ENCODE data around the gene HLA-E. TPM values are rescaled to one million over a fixed set of nuclear protein-coding genes. Genes with fewer than 3 reads are reported as not detected.

Gene HLA-E
- total RNA-seq: 320 and 343 TPM in 2 replicates

DNA sequence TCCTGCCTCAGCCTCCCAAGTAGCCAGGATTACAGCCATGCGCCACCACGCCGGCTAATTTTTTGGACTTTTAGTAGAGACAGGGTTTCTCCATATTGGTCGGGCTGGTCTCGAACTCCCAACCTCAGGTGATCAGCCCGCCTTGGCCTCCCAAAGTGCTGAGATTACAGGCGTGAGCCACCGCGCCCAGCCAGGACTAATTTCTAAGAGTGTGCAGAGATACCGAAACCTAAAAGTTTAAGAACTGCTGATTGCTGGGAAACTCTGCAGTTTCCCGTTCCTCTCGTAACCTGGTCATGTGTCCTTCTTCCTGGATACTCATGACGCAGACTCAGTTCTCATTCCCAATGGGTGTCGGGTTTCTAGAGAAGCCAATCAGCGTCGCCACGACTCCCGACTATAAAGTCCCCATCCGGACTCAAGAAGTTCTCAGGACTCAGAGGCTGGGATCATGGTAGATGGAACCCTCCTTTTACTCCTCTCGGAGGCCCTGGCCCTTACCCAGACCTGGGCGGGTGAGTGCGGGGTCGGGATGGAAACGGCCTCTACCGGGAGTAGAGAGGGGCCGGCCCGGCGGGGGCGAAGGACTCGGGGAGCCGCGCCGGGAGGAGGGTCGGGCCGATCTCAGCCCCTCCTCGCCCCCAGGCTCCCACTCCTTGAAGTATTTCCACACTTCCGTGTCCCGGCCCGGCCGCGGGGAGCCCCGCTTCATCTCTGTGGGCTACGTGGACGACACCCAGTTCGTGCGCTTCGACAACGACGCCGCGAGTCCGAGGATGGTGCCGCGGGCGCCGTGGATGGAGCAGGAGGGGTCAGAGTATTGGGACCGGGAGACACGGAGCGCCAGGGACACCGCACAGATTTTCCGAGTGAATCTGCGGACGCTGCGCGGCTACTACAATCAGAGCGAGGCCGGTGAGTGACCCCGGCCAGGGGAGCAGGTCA lies at the start of gene HLA-E:
HLA-E (plus strand) TSS at position 429 of the 945 bp plus-strand sequence; CDS start at position 452, 23 bp downstream.
- H3K36me3 ChIP-seq (ENCODE audit: insufficient read depth, low read length): peaks cover 33% of the 10 kb centered on the region

DNA sequence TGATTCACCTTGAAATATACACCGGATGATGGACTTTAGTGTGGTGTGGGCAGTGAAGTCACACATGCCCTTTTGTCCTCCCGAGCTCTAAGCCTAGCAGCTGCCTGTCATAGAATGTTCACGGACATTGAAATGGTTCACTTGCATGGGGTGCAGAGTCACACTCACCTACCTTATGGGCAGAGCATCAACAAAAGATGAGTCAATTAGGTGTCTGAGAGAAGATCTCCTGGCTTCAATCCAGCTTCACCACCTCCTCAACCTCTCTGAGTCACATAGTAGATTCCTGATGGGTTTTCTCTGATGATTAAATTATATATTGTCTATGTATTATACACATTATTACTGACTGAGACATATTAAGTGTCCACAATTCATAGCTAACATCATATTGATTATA lies 48.1 kb upstream of the HLA-E start:
- Histone ChIP-seq H3K4me3 (ENCODE audit: insufficient read depth, low read length) (no peak overlapping the region), H3K79me2 (ENCODE audit: insufficient read depth, low read length) (no peaks in the 10 kb centered on the region), H3K9me3 (ENCODE audit: low read depth, low read length) (no peaks in the 10 kb centered on the region), H2AFZ (ENCODE audit: low read length) (no peak overlapping the region), H3K27ac (ENCODE audit: low read depth, low read length) (no peak overlapping the region), H4K20me1 (ENCODE audit: insufficient read depth, low read length) (no peaks in the 10 kb centered on the region), H3K4me2 (ENCODE audit: insufficient read depth, low read length) (no peak overlapping the region), H3K4me1 (ENCODE audit: insufficient read depth, low read length) (no peaks in the 10 kb centered on the region), H3K36me3 (ENCODE audit: insufficient read depth, low read length) (no peaks in the 10 kb centered on the region), H3K27me3 (ENCODE audit: insufficient read depth, low read length) (peaks cover 48% of the 10 kb centered on the region)
- DNase-seq (ENCODE audit: insufficient read length, low spot score, missing footprints): no peak
- no peak for TF ChIP-seq CTCF (IDR thresholded peaks at IDR 0.05; ENCODE audit: extremely low read depth, low read depth, low read length)

More for the DNA sequence above, at the start of gene HLA-E:
- Histone ChIP-seq H3K9me3 (ENCODE audit: low read depth, low read length) (no peaks in the 10 kb centered on the region), H2AFZ (ENCODE audit: low read length) (peak within 1 kb of the TSS; percentile 92), H3K4me1 (ENCODE audit: insufficient read depth, low read length) (peaks cover 12% of the 10 kb centered on the region), H3K27ac (ENCODE audit: low read depth, low read length) (peak within 1 kb of the TSS; percentile 82), H3K79me2 (ENCODE audit: insufficient read depth, low read length) (peaks cover 24% of the 10 kb centered on the region), H3K4me3 (ENCODE audit: insufficient read depth, low read length) (peak within 1 kb of the TSS; percentile 93), H4K20me1 (ENCODE audit: insufficient read depth, low read length) (peaks cover 26% of the 10 kb centered on the region), H3K4me2 (ENCODE audit: insufficient read depth, low read length) (peak within 1 kb of the TSS; percentile 98), H3K27me3 (ENCODE audit: insufficient read depth, low read length) (no peaks in the 10 kb centered on the region)
- TF ChIP-seq CTCF (IDR thresholded peaks at IDR 0.05; ENCODE audit: extremely low read depth, low read depth, low read length): no peak
- DNase-seq (ENCODE audit: insufficient read length, low spot score, missing footprints): peak; percentile 96

DNA sequence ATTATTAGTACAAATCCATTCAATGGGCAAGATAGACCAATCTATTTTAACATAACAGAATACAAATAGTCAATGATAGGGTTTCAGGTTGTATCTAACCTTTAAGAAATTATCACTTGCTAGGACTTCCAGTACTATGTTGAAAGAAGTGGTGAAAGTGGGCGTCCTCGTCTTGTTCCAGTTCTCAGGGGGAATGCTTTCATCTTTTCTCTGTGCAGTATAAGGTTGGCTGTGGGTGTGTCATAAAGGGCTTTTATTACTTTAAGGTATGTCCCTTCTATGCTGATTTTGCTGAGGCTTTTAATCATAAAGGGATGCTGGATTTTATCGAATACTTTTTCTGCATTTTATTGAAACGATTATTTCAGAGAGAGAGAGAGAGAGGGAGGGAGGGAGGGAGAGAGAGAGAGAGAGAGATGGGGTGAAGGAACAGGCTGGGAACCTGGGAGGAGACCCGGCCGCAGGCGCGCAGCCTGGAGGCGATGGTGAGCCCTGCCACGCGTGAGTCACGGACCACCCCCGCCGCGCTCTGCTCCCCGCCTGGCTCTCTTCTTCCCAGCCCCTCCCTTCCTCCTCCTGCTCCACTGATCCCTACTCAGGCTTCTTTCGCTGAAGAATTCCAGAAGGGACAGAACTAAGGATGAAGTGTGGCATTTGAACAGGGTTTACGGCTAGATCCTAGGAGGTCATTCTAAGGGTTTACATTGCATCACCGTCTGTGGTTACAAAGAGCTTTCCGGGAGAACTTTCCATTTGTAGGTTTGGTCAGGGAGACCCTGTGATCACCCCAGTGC lies 45.5 kb upstream of the HLA-E start:
- Histone ChIP-seq H3K79me2 (ENCODE audit: insufficient read depth, low read length) (no peaks in the 10 kb centered on the region), H3K4me3 (ENCODE audit: insufficient read depth, low read length) (peak overlapping the region; percentile 25), H4K20me1 (ENCODE audit: insufficient read depth, low read length) (no peaks in the 10 kb centered on the region), H3K27ac (ENCODE audit: low read depth, low read length) (no peak overlapping the region), H3K27me3 (ENCODE audit: insufficient read depth, low read length) (peaks cover 71% of the 10 kb centered on the region), H3K4me1 (ENCODE audit: insufficient read depth, low read length) (no peaks in the 10 kb centered on the region), H3K9me3 (ENCODE audit: low read depth, low read length) (no peaks in the 10 kb centered on the region), H2AFZ (ENCODE audit: low read length) (peak overlapping the region; percentile 43), H3K36me3 (ENCODE audit: insufficient read depth, low read length) (no peaks in the 10 kb centered on the region), H3K4me2 (ENCODE audit: insufficient read depth, low read length) (peak overlapping the region; percentile 43)
- TF ChIP-seq CTCF (IDR thresholded peaks at IDR 0.05; ENCODE audit: extremely low read depth, low read depth, low read length): no peak
- peak; percentile 81 for DNase-seq (ENCODE audit: insufficient read length, low spot score, missing footprints)

DNA sequence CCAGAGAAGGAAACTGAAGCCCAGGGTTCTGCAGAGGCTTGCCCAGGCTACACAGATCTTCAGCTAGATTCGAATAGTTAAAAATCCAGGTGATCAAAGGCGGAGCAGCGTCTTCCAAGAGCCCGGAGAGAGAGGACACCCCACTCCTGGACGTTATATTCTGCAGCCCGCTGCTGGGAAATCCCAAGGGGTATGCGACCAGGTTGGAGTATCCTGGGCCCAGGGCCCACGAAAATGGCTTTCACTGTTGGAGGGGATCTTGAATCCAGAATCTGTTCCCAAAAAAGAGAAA lies 44.9 kb upstream of the HLA-E start:
- peaks cover 71% of the 10 kb centered on the region for H3K27me3 ChIP-seq (ENCODE audit: insufficient read depth, low read length)
- no peaks in the 10 kb centered on the region for H3K79me2 ChIP-seq (ENCODE audit: insufficient read depth, low read length)
- H3K27ac ChIP-seq (ENCODE audit: low read depth, low read length): no peak overlapping the region
- no peak for DNase-seq (ENCODE audit: insufficient read length, low spot score, missing footprints)
- H3K9me3 ChIP-seq (ENCODE audit: low read depth, low read length): no peaks in the 10 kb centered on the region
- peak overlapping the region; percentile 43 for H2AFZ ChIP-seq (ENCODE audit: low read length)
- H3K4me3 ChIP-seq (ENCODE audit: insufficient read depth, low read length): peak overlapping the region; percentile 25
- no peaks in the 10 kb centered on the region for H3K36me3 ChIP-seq (ENCODE audit: insufficient read depth, low read length)
- no peak for TF ChIP-seq CTCF (IDR thresholded peaks at IDR 0.05; ENCODE audit: extremely low read depth, low read depth, low read length)
- H3K4me2 ChIP-seq (ENCODE audit: insufficient read depth, low read length): peak overlapping the region; percentile 43
- H4K20me1 ChIP-seq (ENCODE audit: insufficient read depth, low read length): no peaks in the 10 kb centered on the region
- no peaks in the 10 kb centered on the region for H3K4me1 ChIP-seq (ENCODE audit: insufficient read depth, low read length)
